Measurements from ENCODE around the gene NXPH3. TPM values are rescaled to one million over a fixed set of nuclear protein-coding genes. Genes with fewer than 3 reads are reported as not detected.

The NXPH3 gene
- total and polyA plus RNA-seq, 2 donors (not counting 3 experiments of a cell fraction or from before 2014, with no cell fraction given): 1.7 to 2.0 TPM

GRCh38 chr17:49574945-49575678 lies 559 bp upstream of the NXPH3 start:
- peak overlapping the region in 1 of 3 experiments; percentile 17 for H3K4me3 ChIP-seq (replicated peaks in 1 of 3; ENCODE audit: insufficient read depth in 1 of 3, low read depth in 1 of 3, low read length in 3 of 3)
- H3K9ac ChIP-seq (replicated peaks; ENCODE audit: extremely low read depth, insufficient read depth, low read length): no peak overlapping the region
- no TSS peak for BruUV-seq (replicated peaks)
- H3K9me1 ChIP-seq (replicated peaks; ENCODE audit: control insufficient read depth, extremely low read depth, insufficient read depth, low read length): no peaks in the 10 kb centered on the region
- H3K4me1 ChIP-seq (ENCODE audit: control insufficient read depth, extremely low read depth, insufficient read depth, low read length): peaks cover 13% of the 10 kb centered on the region
- H3K36me3 ChIP-seq (ENCODE audit: control insufficient read depth in 2 of 2, extremely low read depth in 1 of 2, insufficient read depth in 2 of 2, low read length in 2 of 2): no peaks in the 10 kb centered on the region
- POLR2A ChIA-PET: no interaction called here
- no peaks in the 10 kb centered on the region for H4K20me1 ChIP-seq (replicated peaks; ENCODE audit: control insufficient read depth, extremely low read depth, insufficient read depth, low read length)
- H3K27me3 ChIP-seq (ENCODE audit: control insufficient read depth in 2 of 2, insufficient read depth in 2 of 2, low read length in 2 of 2): peaks cover 4 to 8% of the 10 kb centered on the region in 2 experiments
- dilution Hi-C loops (cut with MboI; ENCODE audit: extremely low pct_ligation_motif_present, low sequenced_read_pairs) (no loop called here), intact Hi-C loops (cut with micrococcal nuclease) (loop anchor here (1.0 kb wide), 1 partner anchor 120 kb away; no protein-coding TSS in a partner anchor)
- CTCF ChIA-PET: interaction anchor here (0.6 to 14.0 kb wide), 12 partner anchors 12 to 291 kb away, joined by 3 to 786 read pairs (median 4); partner anchors contain the start of gene SLC35B1
- H3K9me3 ChIP-seq (replicated peaks; ENCODE audit: control insufficient read depth, insufficient read depth, low read length): no peaks in the 10 kb centered on the region
- H3K79me2 ChIP-seq (ENCODE audit: control insufficient read depth, insufficient read depth, low read length): no peaks in the 10 kb centered on the region
- FAIRE-seq (no peak), DNase-seq (ENCODE audit: low read depth, low spot score) (no peak)
- H2AFZ ChIP-seq (ENCODE audit: low read depth, low read length): peak overlapping the region; percentile 56
- no peak overlapping the region for H3K4me2 ChIP-seq (ENCODE audit: insufficient read depth, low read length)
- TF ChIP-seq CTCF (IDR thresholded peaks at IDR 0.05; ENCODE audit: extremely low read depth in 1 of 2, insufficient read depth in 1 of 2, low read depth in 1 of 2, low read length in 2 of 2) (no peak), JUN (IDR thresholded peaks at IDR 0.05; ENCODE audit: borderline replicate concordance, insufficient read depth, insufficient read length, low read depth) (no peak), GATA2 (IDR thresholded peaks at IDR 0.05; ENCODE audit: insufficient read depth, insufficient read length, low read depth, low read length) (no peak), FOS (IDR thresholded peaks at IDR 0.05; ENCODE audit: borderline replicate concordance, insufficient read depth, low read length) (no peak), MYC (IDR thresholded peaks at IDR 0.05; ENCODE audit: low read depth, low read length) (no peak), POLR2A (IDR thresholded peaks at IDR 0.05; ENCODE audit: low read depth, low read length) (no peak), POLR2AphosphoS5 (IDR thresholded peaks at IDR 0.05; ENCODE audit: insufficient read depth, low read depth, low read length) (no peak), EZH2 (IDR thresholded peaks at IDR 0.05; ENCODE audit: borderline replicate concordance, low read depth, low read length, severe bottlenecking) (peak; percentile 21)
- H3K27ac ChIP-seq (ENCODE audit: insufficient read depth, low read depth, low read length): no peak overlapping the region

Data from endothelial cell of umbilical vein (primary cell).